H1 (cell line): ENCODE measurements around the gene PHTF2. TPM values are rescaled to one million over a fixed set of nuclear protein-coding genes. Genes with fewer than 3 reads are reported as not detected.

Source experiments
- CTCF ChIA-PET: fragments of 300-600 bp; sonication (Branson Sonifier 250); formaldehyde crosslinking; loops from one replicate; lab custom pipeline; 2021; ENCODE audit not compliant: partially characterized antibody; lab: Charles Lee
- POLR2A ChIA-PET: fragments of 300-600 bp; sonication (Branson Sonifier 250); formaldehyde crosslinking; loops from one replicate; lab custom pipeline; 2021; ENCODE audit warnings: inconsistent platforms; ENCODE audit not compliant: partially characterized antibody; lab: Charles Lee
- DNase-seq, 2 experiments: peaks; one replicate each; pipeline versions ENCODE4 v3.0.0 to v3.0.0-alpha.2; 2010 to 2022; ENCODE audit warnings: low spot score in 2 of 2, low read depth in 1 of 2, mixed read lengths in 1 of 2
- FAIRE-seq: peaks from 2 replicates; lab custom pipeline; 2011; peaks lifted over from hg19 to GRCh38; lab: Jason Lieb, UNC
- H2AFZ ChIP-seq: 2 replicates; pipeline ENCODE4 v1.8.1; 2012; ENCODE audit warnings: low read length, inconsistent platforms
- H2AK5ac ChIP-seq: 2 replicates; pipeline ENCODE4 v1.6.1; 2013; ENCODE audit warnings: low read depth, low read length
- H2BK120ac ChIP-seq: replicated peaks from 2 replicates; pipeline ENCODE3; 2013; ENCODE audit warnings: low read depth, low read length, inconsistent platforms
- H2BK12ac ChIP-seq: 2 replicates; pipeline ENCODE4 v1.6.1; 2013; ENCODE audit warnings: low read depth, low read length
- H2BK15ac ChIP-seq: 2 replicates; pipeline ENCODE4 v1.6.1; 2013; ENCODE audit warnings: low read length
- H2BK20ac ChIP-seq: 2 replicates; pipeline ENCODE4 v1.6.1; 2013; ENCODE audit warnings: low read length
- H2BK5ac ChIP-seq: 2 replicates; pipeline ENCODE4 v1.6.1; 2013; ENCODE audit warnings: low read depth, low read length
- H3K14ac ChIP-seq: 2 replicates; pipeline ENCODE4 v1.6.1; 2013; ENCODE audit warnings: inconsistent platforms; ENCODE audit not compliant: insufficient read length
- H3K18ac ChIP-seq: 2 replicates; pipeline ENCODE4 v1.6.1; 2013; ENCODE audit warnings: low read length; ENCODE audit errors: extremely low read depth
- H3K23ac ChIP-seq: 2 replicates; pipeline ENCODE4 v1.6.1; 2013; ENCODE audit warnings: inconsistent platforms; ENCODE audit not compliant: insufficient read length
- H3K23me2 ChIP-seq: 2 replicates; pipeline ENCODE4 v1.6.1; 2013; ENCODE audit warnings: low read depth, low read length
- H3K27ac ChIP-seq: 2 replicates; pipeline ENCODE4 v1.6.1; 2011; ENCODE audit warnings: low read depth, low read length, inconsistent platforms
- H3K27me3 ChIP-seq, 4 experiments: replicated peaks in 1 of 4; 1 replicate in 1 of 4; 2 replicates in 3 of 4; pipeline versions ENCODE4 v1.6.1 to v1.8.1; 2011 to 2013; ENCODE audit warnings: low read length in 3 of 4, mild to moderate bottlenecking in 3 of 4, inconsistent platforms in 2 of 4, mixed read lengths in 2 of 4, moderate library complexity in 1 of 4; ENCODE audit not compliant: control insufficient read depth in 3 of 4, insufficient read depth in 3 of 4; ENCODE audit errors: extremely low read depth in 1 of 4
- H3K36me3 ChIP-seq, 4 experiments: 2 replicates each; pipeline versions ENCODE4 v1.6.1 to v1.8.1; 2011 to 2013; ENCODE audit warnings: mild to moderate bottlenecking in 4 of 4, low read length in 3 of 4, moderate library complexity in 2 of 4, control low read depth in 1 of 4, inconsistent platforms in 1 of 4; ENCODE audit not compliant: insufficient read depth in 4 of 4, control insufficient read depth in 2 of 4
- H3K4ac ChIP-seq: replicated peaks from 2 replicates; pipeline ENCODE3; 2013; ENCODE audit warnings: low read length, low read depth, mixed read lengths, inconsistent platforms; ENCODE audit not compliant: insufficient read length
- H3K4me1 ChIP-seq, 4 experiments: replicated peaks in 1 of 4; 1 replicate in 1 of 4; 2 replicates in 3 of 4; pipeline versions ENCODE4 v1.6.1 to v1.8.1; 2011 to 2013; ENCODE audit warnings: low read length in 3 of 4, inconsistent platforms in 2 of 4, mixed read lengths in 1 of 4; ENCODE audit not compliant: insufficient read depth in 4 of 4, control insufficient read depth in 3 of 4
- H3K4me2 ChIP-seq, 2 experiments: 2 replicates each; pipeline versions ENCODE4 v1.6.1 to v1.8.1; 2011 to 2013; ENCODE audit warnings: low read depth in 2 of 2, low read length in 2 of 2, control low read depth in 1 of 2, inconsistent platforms in 1 of 2, mild to moderate bottlenecking in 1 of 2; ENCODE audit not compliant: insufficient read depth in 1 of 2
- H3K4me3 ChIP-seq, 4 experiments: fragments of 200-600, 300-600 bp in 1 of 4; sonication (generic), shearing (Covaris generic), sonication (Bioruptor Twin) in 1 of 4; 2 replicates each; pipeline versions ENCODE4 v1.5.1 to v1.8.1; 2011 to 2016; ENCODE audit warnings: low read length in 4 of 4, low read depth in 3 of 4, control low read depth in 2 of 4, inconsistent platforms in 2 of 4, mild to moderate bottlenecking in 2 of 4, mixed read lengths in 1 of 4, moderate library complexity in 1 of 4; ENCODE audit not compliant: insufficient read depth in 2 of 4; ENCODE audit errors: extremely low read depth in 1 of 4
- H3K56ac ChIP-seq: replicated peaks from 2 replicates; pipeline ENCODE3; 2013; ENCODE audit warnings: low read depth, mild to moderate bottlenecking, mixed read lengths, low read length, inconsistent platforms; ENCODE audit not compliant: insufficient read length
- H3K79me1 ChIP-seq: 2 replicates; pipeline ENCODE4 v1.6.1; 2013; ENCODE audit warnings: low read depth, low read length, control low read depth
- H3K79me2 ChIP-seq, 2 experiments: 2 replicates each; pipeline versions ENCODE4 v1.6.1 to v1.8.1; 2012 to 2013; ENCODE audit warnings: low read length in 2 of 2, mild to moderate bottlenecking in 2 of 2, inconsistent platforms in 1 of 2; ENCODE audit not compliant: insufficient read depth in 2 of 2, control insufficient read depth in 1 of 2
- H3K9ac ChIP-seq, 4 experiments: replicated peaks in 1 of 4; 1 replicate in 1 of 4; 2 replicates in 3 of 4; pipeline versions ENCODE4 v1.6.1 to v1.8.1; 2011 to 2013; ENCODE audit warnings: low read depth in 3 of 4, low read length in 3 of 4, control low read depth in 2 of 4, mild to moderate bottlenecking in 2 of 4, moderate library complexity in 2 of 4, inconsistent platforms in 1 of 4; ENCODE audit errors: extremely low read depth in 1 of 4
- H3K9me3 ChIP-seq, 2 experiments: 2 replicates each; pipeline versions ENCODE4 v1.6.1 to v1.8.1; 2012 to 2013; ENCODE audit warnings: mild to moderate bottlenecking in 2 of 2, moderate library complexity in 2 of 2, control low read depth in 1 of 2, inconsistent platforms in 1 of 2, low read depth in 1 of 2, low read length in 1 of 2, mixed read lengths in 1 of 2; ENCODE audit not compliant: insufficient read depth in 2 of 2
- H4K20me1 ChIP-seq, 2 experiments: replicated peaks in 1 of 2; 2 replicates each; pipeline versions ENCODE3 to v1.8.1; 2011 to 2013; ENCODE audit warnings: inconsistent platforms in 2 of 2, low read length in 2 of 2, mild to moderate bottlenecking in 1 of 2; ENCODE audit not compliant: insufficient read depth in 2 of 2, control insufficient read depth in 1 of 2
- H4K5ac ChIP-seq: 2 replicates; pipeline ENCODE4 v1.6.1; 2013; ENCODE audit warnings: low read length, low read depth, mixed read lengths, inconsistent platforms; ENCODE audit not compliant: insufficient read length
- H4K8ac ChIP-seq: 2 replicates; pipeline ENCODE4 v1.8.0; 2013; ENCODE audit warnings: mild to moderate bottlenecking, moderate library complexity, low read length, inconsistent platforms; ENCODE audit not compliant: insufficient read depth; ENCODE audit errors: extremely low read depth
- H4K91ac ChIP-seq: replicated peaks from 2 replicates; pipeline ENCODE3; 2013; ENCODE audit warnings: low read length, mixed read lengths, inconsistent platforms; ENCODE audit not compliant: insufficient read length
- KDM4A ChIP-seq: IDR thresholded peaks from one replicate; pipeline ENCODE4 v1.7.1; 2012; ENCODE audit warnings: low read depth, mild to moderate bottlenecking, moderate library complexity, low read length, inconsistent platforms; ENCODE audit not compliant: severe bottlenecking
- MAX ChIP-seq: IDR thresholded peaks from 2 replicates; pipeline ENCODE4 v1.6.1; 2012; ENCODE audit warnings: inconsistent platforms
- POLR2A ChIP-seq, 2 experiments: IDR thresholded peaks; 1 replicate in 1 of 2; 2 replicates in 1 of 2; pipeline ENCODE4 v1.6.1; 2011; ENCODE audit warnings: low read depth in 2 of 2, low read length in 2 of 2, mild to moderate bottlenecking in 2 of 2; ENCODE audit errors: control extremely low read depth in 1 of 2
- RNF2 ChIP-seq: fragments of 200-900, 300-1000 bp; sonication (generic); IDR thresholded peaks from 2 replicates; pipeline ENCODE4 v1.7.1; 2016; ENCODE audit warnings: borderline replicate concordance, low read depth, mild to moderate bottlenecking, antibody characterized with exemption, low read length; ENCODE audit not compliant: poor library complexity, severe bottlenecking; ENCODE audit errors: missing control alignments
- SP2 ChIP-seq: IDR thresholded peaks from 2 replicates; pipeline ENCODE4 v1.6.1; 2012; ENCODE audit warnings: mild to moderate bottlenecking, low read length, inconsistent platforms
- WGBS, 2 experiments: shearing (Covaris generic) in 1 of 2; methylation state at CpG; one replicate each; pipeline versions ENCODE4 v1.1.6 to v1.1.7; 2013 to 2015; ENCODE audit warnings: low lambda C conversion rate in 2 of 2, mixed read lengths in 2 of 2, inconsistent platforms in 1 of 2, low coverage in 1 of 2, missing lambda C conversion rate in 1 of 2; ENCODE audit not compliant: insufficient replicate concordance in 2 of 2, insufficient coverage in 1 of 2, insufficient read length in 1 of 2; ENCODE audit errors: extremely low coverage in 1 of 2, missing lambda C conversion rate in 1 of 2; 5-methylcytosine and 5-hydroxymethylcytosine counted together
- polyA plus RNA-seq, 7 experiments: library from polyadenylated mRNA; depleted of rRNA in 3 of 7; stranded (reverse) in 5 of 7; unstranded in 2 of 7; fragments of >200 nt in 5 of 7; fragments of 200-250 nt in 2 of 7; gene quantifications; 1 replicate in 5 of 7; 2 replicates in 1 of 7; 4 replicates in 1 of 7; pipeline versions ENCODE4 v1.2.1 to v1.2.3, GENCODE V29; 2011 to 2013; ENCODE audit warnings: missing spikeins in 2 of 7, mixed read lengths in 2 of 7
- total RNA-seq: library from RNA; stranded (reverse); fragmentation: NEBNext Ultra II Directional; extraction: Animal tissue kit (Norgen Biotek cat#: 25700); gene quantifications from 2 replicates; pipeline ENCODE4 v1.2.1, GENCODE V29; 2021

PHTF2 gene
- total and polyA plus RNA-seq, 2 of the 8 experiments (the other 6 are each of a cell fraction or from before 2014, with no cell fraction given): 9.0 to 25.4 TPM

- Histone ChIP-seq H3K27me3 (no peaks in the 10 kb centered on the region), H4K8ac (no peak overlapping the region), H3K79me2 (peaks cover 0 to 12% of the 10 kb centered on the region in 2 experiments; a peak in 2 of 4 replicates), H3K4ac (no peak overlapping the region), H3K4me1 (no peaks in the 10 kb centered on the region), H2AK5ac (no peak overlapping the region), H3K27ac (no peak overlapping the region), H3K4me3 (no peak overlapping the region), H3K14ac (no peak overlapping the region), H3K4me2 (no peak overlapping the region), H2BK12ac (no peak overlapping the region), H3K56ac (no peak overlapping the region), H2BK5ac (no peak overlapping the region)
- FAIRE-seq: no peak
- CTCF ChIA-PET: interaction anchor here (0.7 to 1.9 kb wide), 4 partner anchors 9 to 149 kb away, joined by 3 to 8 read pairs (median 4); no protein-coding TSS in a partner anchor
- 100% methylated on average over 1 of the region's 1 CpG; no CpG with 5 or more reads in 1 of the 2 experiments for WGBS, 2 experiments
- TF ChIP-seq POLR2A (IDR thresholded peaks at IDR 0.05; ENCODE audit: control extremely low read depth in 1 of 2, low read depth in 2 of 2, low read length in 2 of 2): no peak
- TF ChIP-seq MAX: no peak
- TF ChIP-seq RNF2: no peak
- TF ChIP-seq SP2: no peak
- TF ChIP-seq KDM4A: no peak
- TF ChIP-seq, all 59 proteins: peak for 0
- H4K20me1 ChIP-seq: peaks cover 0 to 5% of the 10 kb centered on the region in 2 experiments
- no peak overlapping the region for H3K9ac ChIP-seq
- H3K36me3 ChIP-seq: peaks cover 0 to 3% (median under 1%) of the 10 kb centered on the region in 4 experiments; a peak in 2 of 8 replicates
- no peak overlapping the region for H2BK120ac ChIP-seq
- no peak overlapping the region for H2BK15ac ChIP-seq
- no peak overlapping the region for H3K18ac ChIP-seq
- no peak overlapping the region for H3K23ac ChIP-seq
- H4K91ac ChIP-seq: no peak overlapping the region
- no peaks in the 10 kb centered on the region for H3K9me3 ChIP-seq
- POLR2A ChIA-PET: no interaction called here
- H3K23me2 ChIP-seq: no peaks in the 10 kb centered on the region
- no peak overlapping the region for H2BK20ac ChIP-seq
- H2AFZ ChIP-seq: no peak overlapping the region
- no peaks in the 10 kb centered on the region for H3K79me1 ChIP-seq
- no peak for DNase-seq
- no peak overlapping the region for H4K5ac ChIP-seq
Observed at GRCh38 chr7:77753173-77753572, 45.4 kb upstream of the PHTF2 start.
